Endothelial cell of umbilical vein (primary cell): ENCODE measurements around the gene AP1M1. TPM values are rescaled to one million over a fixed set of nuclear protein-coding genes. Genes with fewer than 3 reads are reported as not detected.

ENCODE experiments used
- BruUV-seq: library from RNA; stranded (reverse); fragments of 400-500 nt; replicated peaks from 2 replicates; lab custom pipeline; 2021; lab: Mats Ljungman, UMichigan
- CTCF ChIA-PET: fragments of 300-600, 350-600 bp; sonication (Branson Sonifier 250); formaldehyde crosslinking; loops from one replicate; lab custom pipeline; 2021; ENCODE audit warnings: antibody characterized with exemption, inconsistent platforms; lab: Charles Lee
- POLR2A ChIA-PET: fragments of 300-600, 350-600 bp; sonication (Branson Sonifier 250); formaldehyde crosslinking; loops from one replicate; lab custom pipeline; 2021; ENCODE audit warnings: antibody characterized with exemption, inconsistent platforms; lab: Charles Lee
- DNase-seq: peaks from one replicate; pipeline ENCODE4 v3.0.0-alpha.2; 2011; ENCODE audit warnings: low read depth, low spot score
- FAIRE-seq: peaks from 2 replicates; lab custom pipeline; 2011; peaks lifted over from hg19 to GRCh38; lab: Jason Lieb, UNC
- H2AFZ ChIP-seq: 2 replicates; pipeline ENCODE4 v1.6.0; 2012; ENCODE audit warnings: low read depth, low read length, control low read depth, inconsistent platforms
- H3K27ac ChIP-seq: 2 replicates; pipeline ENCODE4 v1.5.1; 2011; ENCODE audit warnings: low read depth, mild to moderate bottlenecking, control low read depth, low read length, moderate library complexity; ENCODE audit not compliant: insufficient read depth
- H3K27me3 ChIP-seq, 2 experiments: 2 replicates each; pipeline versions ENCODE4 v1.6.0 to v1.6.1; 2011; ENCODE audit warnings: low read length in 2 of 2, mixed read lengths in 1 of 2; ENCODE audit not compliant: control insufficient read depth in 2 of 2, insufficient read depth in 2 of 2
- H3K36me3 ChIP-seq, 2 experiments: 2 replicates in 1 of 2; 3 replicates in 1 of 2; pipeline ENCODE4 v1.5.1; 2011; ENCODE audit warnings: low read length in 2 of 2, mild to moderate bottlenecking in 1 of 2, moderate library complexity in 1 of 2; ENCODE audit not compliant: control insufficient read depth in 2 of 2, insufficient read depth in 2 of 2; ENCODE audit errors: extremely low read depth in 1 of 2
- H3K4me1 ChIP-seq: 3 replicates; pipeline ENCODE4 v1.5.1; 2011; ENCODE audit warnings: mild to moderate bottlenecking, low read length; ENCODE audit not compliant: control insufficient read depth, insufficient read depth; ENCODE audit errors: extremely low read depth
- H3K4me2 ChIP-seq: 2 replicates; pipeline ENCODE4 v1.6.1; 2011; ENCODE audit warnings: low read length, control low read depth, mixed read lengths; ENCODE audit not compliant: insufficient read depth
- H3K4me3 ChIP-seq, 3 experiments: fragments of 200-600 bp in 1 of 3; sonication (generic), shearing (Covaris generic) in 1 of 3; replicated peaks in 1 of 3; 2 replicates each; pipeline ENCODE4 v1.5.1; 2011 to 2016; ENCODE audit warnings: control low read depth in 3 of 3, low read length in 3 of 3, mild to moderate bottlenecking in 2 of 3, inconsistent platforms in 1 of 3, low read depth in 1 of 3, moderate library complexity in 1 of 3; ENCODE audit not compliant: insufficient read depth in 1 of 3
- H3K79me2 ChIP-seq: 2 replicates; pipeline ENCODE4 v1.6.0; 2012; ENCODE audit warnings: low read length, inconsistent platforms; ENCODE audit not compliant: control insufficient read depth, insufficient read depth
- H3K9ac ChIP-seq: replicated peaks from 2 replicates; pipeline ENCODE3; 2011; ENCODE audit warnings: low read length, control low read depth; ENCODE audit not compliant: insufficient read depth; ENCODE audit errors: extremely low read depth
- H3K9me1 ChIP-seq: replicated peaks from 3 replicates; pipeline ENCODE4 v1.6.0; 2011; ENCODE audit warnings: mild to moderate bottlenecking, low read length; ENCODE audit not compliant: control insufficient read depth, insufficient read depth; ENCODE audit errors: extremely low read depth
- H3K9me3 ChIP-seq: replicated peaks from 2 replicates; pipeline ENCODE4 v1.5.1; 2012; ENCODE audit warnings: low read length, inconsistent platforms; ENCODE audit not compliant: control insufficient read depth, insufficient read depth
- H4K20me1 ChIP-seq: replicated peaks from 2 replicates; pipeline ENCODE3; 2011; ENCODE audit warnings: mild to moderate bottlenecking, low read length; ENCODE audit not compliant: control insufficient read depth, insufficient read depth; ENCODE audit errors: extremely low read depth
- EZH2 ChIP-seq: IDR thresholded peaks from 2 replicates; pipeline ENCODE4 v1.6.1; 2012; ENCODE audit warnings: borderline replicate concordance, low read depth, mild to moderate bottlenecking, moderate library complexity, low read length, inconsistent platforms; ENCODE audit not compliant: severe bottlenecking
- GATA2 ChIP-seq: IDR thresholded peaks from 2 replicates; pipeline ENCODE4 v1.7.0; 2011; ENCODE audit warnings: low read depth, mild to moderate bottlenecking, moderate library complexity, mixed read lengths, low read length; ENCODE audit not compliant: insufficient read length, insufficient read depth
- JUN ChIP-seq: IDR thresholded peaks from 2 replicates; pipeline ENCODE4 v1.6.1; 2011; ENCODE audit warnings: borderline replicate concordance, low read depth; ENCODE audit not compliant: insufficient read length, insufficient read depth
- dilution Hi-C: fragments of 300-500 bp; cut with MboI; formaldehyde crosslinking; loops from one replicate; pipeline ENCODE4 v1.15.0; 2019; ENCODE audit warnings: low sequenced_read_pairs; ENCODE audit not compliant: extremely low pct_ligation_motif_present
- intact Hi-C: fragments of 100-400 bp; cut with micrococcal nuclease; formaldehyde crosslinking; loops from one replicate; pipeline ENCODE4 v1.10.0; 2022
- polyA plus RNA-seq, 4 experiments: library from polyadenylated mRNA; depleted of rRNA in 3 of 4; stranded (reverse) in 3 of 4; unstranded in 1 of 4; fragments of >200 nt; gene quantifications; 2 replicates each; pipeline versions ENCODE4 v1.2.1 to v1.2.3, GENCODE V29; 2011 to 2012; ENCODE audit warnings: missing spikeins in 1 of 4
- total RNA-seq: library from RNA; stranded (reverse); gene quantifications from 2 replicates; pipeline ENCODE4 v1.2.3, GENCODE V29; 2021
- TF ChIP-seq, protein P1 (sequence below), 2 donors: IDR thresholded peaks; 1 replicate in 1 of 2; 2 replicates in 1 of 2; pipeline ENCODE4 v1.5.1; 2011; ENCODE audit warnings: low read length in 2 of 2, mild to moderate bottlenecking in 2 of 2, moderate library complexity in 2 of 2, control low read depth in 1 of 2, inconsistent platforms in 1 of 2, low read depth in 1 of 2; ENCODE audit not compliant: insufficient read depth in 1 of 2; ENCODE audit errors: extremely low read depth in 1 of 2
- TF ChIP-seq, protein P2 (sequence below): IDR thresholded peaks from 2 replicates; pipeline ENCODE4 v1.6.1; 2011; ENCODE audit not compliant: insufficient read depth, insufficient read length

The AP1M1 gene
- total and polyA plus RNA-seq, 2 donors (not counting 3 experiments of a cell fraction or from before 2014, with no cell fraction given), result 99.3 to 129 TPM

DNA sequence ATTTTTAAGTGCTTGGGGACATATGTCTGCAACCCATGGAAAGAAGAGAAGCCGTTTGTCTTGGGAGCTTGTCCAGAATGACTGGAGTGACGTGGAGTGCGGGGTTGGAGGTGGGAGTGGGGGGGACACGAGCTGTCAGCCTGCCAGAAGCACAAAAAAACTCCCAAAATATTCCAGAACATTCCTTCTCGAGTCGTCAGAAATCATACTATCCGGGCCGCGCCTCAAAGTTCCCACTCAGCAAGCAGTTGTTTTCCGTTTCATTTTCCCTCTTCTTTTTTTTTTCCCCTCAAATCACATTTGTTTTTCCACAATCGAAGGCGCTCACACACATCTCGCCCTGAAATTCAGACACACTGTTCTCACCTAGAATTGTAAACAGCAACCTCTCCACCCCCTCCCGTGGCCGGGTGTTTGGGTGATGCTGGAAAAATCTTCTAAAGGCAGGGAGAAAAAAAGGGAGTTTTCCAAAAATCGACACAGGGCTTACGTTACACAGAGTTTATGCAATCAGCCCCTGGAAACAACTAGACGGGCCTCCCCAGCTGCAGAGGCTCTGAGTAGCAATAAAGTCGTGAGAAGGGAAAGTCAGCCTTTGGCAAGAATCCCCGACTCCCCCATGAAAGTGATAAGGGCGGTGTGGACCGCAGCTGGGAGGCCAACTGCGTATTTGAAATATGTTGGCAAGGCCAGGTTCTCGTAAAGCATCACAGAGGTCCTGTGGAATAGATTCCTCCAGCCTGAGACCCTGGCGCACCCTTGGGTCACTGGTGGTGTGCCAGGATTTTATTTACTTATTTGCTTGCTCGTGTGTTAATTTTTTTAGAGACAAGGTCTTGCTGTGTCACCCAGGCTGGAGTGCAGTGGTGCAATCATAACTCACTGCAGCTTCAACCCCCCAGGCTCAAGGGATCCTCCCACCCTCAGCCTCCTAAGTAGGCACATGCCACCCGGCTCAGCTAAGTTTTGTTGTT is 95.7 kb downstream of the AP1M1 start:
- Histone ChIP-seq H3K4me2 (peak overlapping the region; percentile 46), H3K79me2 (no peaks in the 10 kb centered on the region), H3K27me3 (no peaks in the 10 kb centered on the region), H3K9ac (peak overlapping the region; percentile 60), H2AFZ (peak overlapping the region; percentile 85), H3K4me1 (peaks cover 34% of the 10 kb centered on the region), H3K27ac (peak overlapping the region; percentile 48), H3K9me3 (no peaks in the 10 kb centered on the region), H3K4me3 (no peak overlapping the region), H4K20me1 (no peaks in the 10 kb centered on the region), H3K36me3 (no peaks in the 10 kb centered on the region), H3K9me1 (no peaks in the 10 kb centered on the region)
- dilution Hi-C loops (no loop called here), intact Hi-C loops (no loop called here)
- POLR2A ChIA-PET, result interaction anchor here (0.7 to 1.9 kb wide), 4 partner anchors 10 to 54 kb away, joined by 4 to 9 read pairs (median 6); partner anchors contain the start of gene KLF2
- peak; percentile 88 for DNase-seq
- CTCF ChIA-PET, result interaction anchor here (1.0 to 2.8 kb wide), 3 partner anchors 23 to 40 kb away, joined by 3 to 8 read pairs (median 4); partner anchors contain the start of gene KLF2
- peak; percentile 78 for FAIRE-seq
- no TSS peak for BruUV-seq
- no peak for TF ChIP-seq EZH2
- TF ChIP-seq GATA2, result no peak

DNA sequence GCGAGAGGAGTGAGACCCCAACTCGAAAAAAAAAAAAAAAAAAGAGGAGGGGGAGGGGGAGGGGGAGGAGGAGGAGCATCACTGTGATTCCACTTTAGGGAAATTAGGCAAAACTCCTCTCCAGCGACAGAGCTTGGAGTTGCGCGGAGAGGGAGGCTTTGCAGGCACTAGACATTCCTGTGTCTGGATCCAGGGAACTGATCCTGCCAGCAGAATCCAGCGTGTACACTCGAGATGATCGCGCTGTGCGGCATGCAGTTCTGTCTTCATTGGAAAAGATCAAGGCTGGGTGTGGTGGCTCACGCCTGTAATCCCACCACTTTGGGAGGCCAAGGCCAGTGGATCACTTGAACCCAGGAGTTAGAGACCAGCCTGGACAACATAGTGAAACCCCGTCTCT is 97.3 kb downstream of the AP1M1 start:
- BruUV-seq, result no TSS peak
- H3K4me3 ChIP-seq, result no peak overlapping the region
- H4K20me1 ChIP-seq, result no peaks in the 10 kb centered on the region
- H3K4me2 ChIP-seq, result no peak overlapping the region
- no peaks in the 10 kb centered on the region for H3K79me2 ChIP-seq
- no peaks in the 10 kb centered on the region for H3K27me3 ChIP-seq
- ChIA-PET CTCF (no interaction called here), POLR2A (no interaction called here)
- DNase-seq (no peak), FAIRE-seq (no peak)
- dilution Hi-C loops, result no loop called here
- TF ChIP-seq EZH2, result no peak
- TF ChIP-seq, protein P1, sequence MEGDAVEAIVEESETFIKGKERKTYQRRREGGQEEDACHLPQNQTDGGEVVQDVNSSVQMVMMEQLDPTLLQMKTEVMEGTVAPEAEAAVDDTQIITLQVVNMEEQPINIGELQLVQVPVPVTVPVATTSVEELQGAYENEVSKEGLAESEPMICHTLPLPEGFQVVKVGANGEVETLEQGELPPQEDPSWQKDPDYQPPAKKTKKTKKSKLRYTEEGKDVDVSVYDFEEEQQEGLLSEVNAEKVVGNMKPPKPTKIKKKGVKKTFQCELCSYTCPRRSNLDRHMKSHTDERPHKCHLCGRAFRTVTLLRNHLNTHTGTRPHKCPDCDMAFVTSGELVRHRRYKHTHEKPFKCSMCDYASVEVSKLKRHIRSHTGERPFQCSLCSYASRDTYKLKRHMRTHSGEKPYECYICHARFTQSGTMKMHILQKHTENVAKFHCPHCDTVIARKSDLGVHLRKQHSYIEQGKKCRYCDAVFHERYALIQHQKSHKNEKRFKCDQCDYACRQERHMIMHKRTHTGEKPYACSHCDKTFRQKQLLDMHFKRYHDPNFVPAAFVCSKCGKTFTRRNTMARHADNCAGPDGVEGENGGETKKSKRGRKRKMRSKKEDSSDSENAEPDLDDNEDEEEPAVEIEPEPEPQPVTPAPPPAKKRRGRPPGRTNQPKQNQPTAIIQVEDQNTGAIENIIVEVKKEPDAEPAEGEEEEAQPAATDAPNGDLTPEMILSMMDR (IDR thresholded peaks at IDR 0.05; ENCODE audit: extremely low read depth in 1 of 2, insufficient read depth in 1 of 2, low read depth in 1 of 2, low read length in 2 of 2), result no peak
- TF ChIP-seq JUN, result no peak
- TF ChIP-seq, protein P2, sequence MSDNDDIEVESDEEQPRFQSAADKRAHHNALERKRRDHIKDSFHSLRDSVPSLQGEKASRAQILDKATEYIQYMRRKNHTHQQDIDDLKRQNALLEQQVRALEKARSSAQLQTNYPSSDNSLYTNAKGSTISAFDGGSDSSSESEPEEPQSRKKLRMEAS, result no peak
- no peaks in the 10 kb centered on the region for H3K9me3 ChIP-seq
- intact Hi-C loops, result no loop called here
- no peak overlapping the region for H2AFZ ChIP-seq
- H3K36me3 ChIP-seq, result no peaks in the 10 kb centered on the region
- H3K27ac ChIP-seq, result no peak overlapping the region
- peaks cover 29% of the 10 kb centered on the region for H3K4me1 ChIP-seq
- H3K9me1 ChIP-seq, result no peaks in the 10 kb centered on the region
- H3K9ac ChIP-seq, result no peak overlapping the region
